Tibial nerve (tissue), 4 donors: ENCODE results near the gene SOX1. TPM values are rescaled to one million over a fixed set of nuclear protein-coding genes. Genes with fewer than 3 reads are reported as not detected.

ENCODE experiments used
- DNase-seq, 2 donors: peaks; one replicate each; pipeline ENCODE4 v3.0.0-alpha.2; 2019; ENCODE audit warnings: low spot score in 2 of 2
- H3K27ac ChIP-seq, 4 donors: fragments of 200-600 bp; sonication (generic) in 3 of 4; one replicate each; pipeline ENCODE4 v1.5.1; 2017 to 2019; ENCODE audit warnings: mild to moderate bottlenecking in 1 of 4
- H3K27me3 ChIP-seq, 2 donors: fragments of 200-600 bp; sonication (generic) in 1 of 2; one replicate each; pipeline versions ENCODE4 v1.5.1 to v1.6.0; 2017 to 2019
- H3K36me3 ChIP-seq, 3 donors: fragments of 200-600 bp; sonication (generic); one replicate each; pipeline ENCODE4 v1.5.1; 2018 to 2019
- H3K4me1 ChIP-seq, 4 donors: fragments of 200-600 bp; sonication (generic) in 3 of 4; one replicate each; pipeline ENCODE4 v1.5.1; 2017 to 2019
- H3K4me3 ChIP-seq, 4 donors: fragments of 200-600 bp; sonication (generic) in 3 of 4; one replicate each; pipeline ENCODE4 v1.5.1; 2017 to 2019; ENCODE audit warnings: mild to moderate bottlenecking in 1 of 4, moderate library complexity in 1 of 4
- H3K9me3 ChIP-seq, 4 donors: fragments of 200-600 bp; sonication (generic) in 3 of 4; one replicate each; pipeline ENCODE4 v1.5.1; 2017 to 2019
- EP300 ChIP-seq, 2 donors: sonication (generic); formaldehyde crosslinking; IDR thresholded peaks; one replicate each; pipeline ENCODE4 v1.6.1; 2017; ENCODE audit warnings: antibody characterized with exemption in 2 of 2, mild to moderate bottlenecking in 1 of 2
- POLR2A ChIP-seq, 2 donors: fragments of 450-650 bp; IDR thresholded peaks; one replicate each; pipeline ENCODE4 v1.6.1; 2017; ENCODE audit warnings: antibody characterized with exemption in 2 of 2, mild to moderate bottlenecking in 2 of 2, moderate library complexity in 2 of 2
- WGBS, 2 donors: methylation state at CpG; one replicate each; pipeline ENCODE4 v1.1.5; 2018; 5-methylcytosine and 5-hydroxymethylcytosine counted together
- total RNA-seq, 4 donors: library from RNA; depleted of rRNA; stranded (reverse); fragments of >200 nt; gene quantifications; one replicate each; pipeline ENCODE4 v1.1.0, GENCODE V29; 2016
- TF ChIP-seq, protein P1 (sequence below), 5 experiments: fragments of 200-600 bp in 3 of 5; fragments of 450-650 bp in 2 of 5; sonication (generic) in 3 of 5; IDR thresholded peaks; one replicate each; pipeline ENCODE4 v1.5.1; 2016 to 2019; ENCODE audit warnings: antibody characterized with exemption in 5 of 5, mild to moderate bottlenecking in 3 of 5, moderate library complexity in 2 of 5

SOX1 gene
- total RNA-seq, 4 donors from 2014 or later = not detected

DNA sequence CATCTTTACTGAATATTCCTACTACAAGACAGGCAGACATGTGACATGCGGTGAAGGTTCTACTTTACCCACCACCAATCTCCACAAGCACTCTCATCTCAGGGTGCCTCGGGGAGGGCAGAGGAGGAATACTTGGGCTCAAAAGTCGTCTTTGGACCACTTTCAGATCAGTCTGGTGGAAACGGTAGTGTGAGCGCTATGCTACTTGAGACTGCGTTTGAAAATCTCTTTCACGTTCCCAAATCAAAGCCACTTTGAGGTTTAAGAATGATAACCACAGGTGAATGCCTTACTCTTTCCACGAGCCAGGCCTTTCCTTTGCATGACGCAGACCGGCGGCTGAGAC lies 1.5 kb upstream of the SOX1 start:
- DNase-seq = no peak
- Histone ChIP-seq H3K27me3 (peaks cover 3 to 85% of the 10 kb centered on the region in 2 donors), H3K36me3 (no peaks in the 10 kb centered on the region), H3K4me3 (no peak overlapping the region), H3K4me1 (peaks cover 0 to 60% (median 2%) of the 10 kb centered on the region in 4 donors), H3K27ac (no peak overlapping the region), H3K9me3 (no peaks in the 10 kb centered on the region)
- TF ChIP-seq POLR2A (IDR thresholded peaks at IDR 0.05) = no peak
- TF ChIP-seq EP300 (IDR thresholded peaks at IDR 0.05) = no peak
- TF ChIP-seq, protein P1, sequence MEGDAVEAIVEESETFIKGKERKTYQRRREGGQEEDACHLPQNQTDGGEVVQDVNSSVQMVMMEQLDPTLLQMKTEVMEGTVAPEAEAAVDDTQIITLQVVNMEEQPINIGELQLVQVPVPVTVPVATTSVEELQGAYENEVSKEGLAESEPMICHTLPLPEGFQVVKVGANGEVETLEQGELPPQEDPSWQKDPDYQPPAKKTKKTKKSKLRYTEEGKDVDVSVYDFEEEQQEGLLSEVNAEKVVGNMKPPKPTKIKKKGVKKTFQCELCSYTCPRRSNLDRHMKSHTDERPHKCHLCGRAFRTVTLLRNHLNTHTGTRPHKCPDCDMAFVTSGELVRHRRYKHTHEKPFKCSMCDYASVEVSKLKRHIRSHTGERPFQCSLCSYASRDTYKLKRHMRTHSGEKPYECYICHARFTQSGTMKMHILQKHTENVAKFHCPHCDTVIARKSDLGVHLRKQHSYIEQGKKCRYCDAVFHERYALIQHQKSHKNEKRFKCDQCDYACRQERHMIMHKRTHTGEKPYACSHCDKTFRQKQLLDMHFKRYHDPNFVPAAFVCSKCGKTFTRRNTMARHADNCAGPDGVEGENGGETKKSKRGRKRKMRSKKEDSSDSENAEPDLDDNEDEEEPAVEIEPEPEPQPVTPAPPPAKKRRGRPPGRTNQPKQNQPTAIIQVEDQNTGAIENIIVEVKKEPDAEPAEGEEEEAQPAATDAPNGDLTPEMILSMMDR (IDR thresholded peaks at IDR 0.05) = no peak
- WGBS, 2 donors = 7 to 15% methylated on average over 11 of the region's 11 CpGs

DNA sequence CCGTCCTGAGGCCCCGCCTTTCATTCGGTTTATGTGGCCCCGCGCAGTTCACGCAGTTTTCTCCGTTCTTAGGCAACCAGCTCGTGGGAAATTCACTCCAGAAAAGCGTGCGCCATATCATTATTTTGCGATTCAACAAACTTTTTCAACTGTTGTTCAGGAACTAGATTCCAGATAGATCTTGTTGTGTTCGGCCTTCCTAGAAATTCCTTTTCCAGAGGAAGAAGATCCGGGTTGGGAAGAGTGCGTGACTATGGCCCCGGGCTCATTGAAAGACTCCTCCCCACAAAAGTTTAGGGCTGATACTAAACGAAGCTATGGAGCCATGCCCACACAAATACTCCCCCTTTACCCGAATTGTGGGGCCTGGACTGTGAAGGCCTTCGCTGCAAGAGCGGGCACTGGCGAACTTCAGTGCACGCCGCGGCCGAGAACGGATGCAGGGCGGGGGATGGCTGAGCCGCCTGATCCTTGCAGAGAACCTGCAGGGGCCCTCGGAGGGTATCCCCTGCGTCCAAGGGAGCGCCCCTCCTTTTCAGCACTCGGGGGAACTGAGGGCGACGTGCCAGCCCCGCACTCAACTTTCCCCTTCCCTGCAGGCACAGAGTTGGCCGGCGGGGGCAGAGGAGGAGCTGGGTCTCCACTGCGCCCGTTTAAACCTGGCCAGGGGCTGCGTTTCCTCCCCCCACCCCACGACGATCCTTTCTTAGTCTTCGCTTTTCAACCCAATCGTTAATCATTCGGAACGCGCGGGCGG lies 904 bp upstream of the SOX1 start:
- DNase-seq = no peak
- TF ChIP-seq POLR2A (IDR thresholded peaks at IDR 0.05) = no peak
- TF ChIP-seq EP300 (IDR thresholded peaks at IDR 0.05) = no peak
- TF ChIP-seq, protein P1 (IDR thresholded peaks at IDR 0.05) = no peak
- no peaks in the 10 kb centered on the region for H3K9me3 ChIP-seq
- H3K4me3 ChIP-seq = peak overlapping the region in 3 of 4 donors; percentile 2 to 48 (median 15)
- H3K27ac ChIP-seq = no peak overlapping the region
- H3K4me1 ChIP-seq = peaks cover 0 to 56% (median 2%) of the 10 kb centered on the region in 4 donors
- H3K27me3 ChIP-seq = peaks cover 3 to 85% of the 10 kb centered on the region in 2 donors
- no peaks in the 10 kb centered on the region for H3K36me3 ChIP-seq
- 5 to 13% methylated on average over 18 to 45 of the region's 48 CpGs for WGBS, 2 donors

DNA sequence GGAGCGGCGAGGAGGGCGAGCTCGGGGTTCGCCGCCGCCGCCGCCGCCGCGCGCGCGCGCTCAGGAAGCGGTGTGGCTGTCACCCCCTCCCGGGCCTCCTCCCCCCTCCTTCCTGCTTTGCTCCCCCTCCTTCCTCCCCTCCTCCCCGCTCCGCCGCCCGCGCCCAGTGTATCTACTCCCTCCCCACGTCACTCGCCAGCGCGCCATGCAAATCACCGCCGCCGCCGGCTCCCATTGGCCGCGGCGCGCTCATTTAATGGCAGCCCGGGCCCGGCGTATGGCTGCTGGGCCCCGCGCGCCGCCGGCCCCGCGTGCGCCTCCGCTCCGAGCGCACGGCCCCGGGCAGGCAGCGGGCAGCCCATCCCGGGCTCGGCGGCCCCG lies 335 bp upstream of the SOX1 start:
- no peaks in the 10 kb centered on the region for H3K9me3 ChIP-seq
- H3K27me3 ChIP-seq = peaks cover 3 to 85% of the 10 kb centered on the region in 2 donors
- TF ChIP-seq POLR2A (IDR thresholded peaks at IDR 0.05) (no peak), EP300 (IDR thresholded peaks at IDR 0.05) (no peak)
- TF ChIP-seq, protein P1 (IDR thresholded peaks at IDR 0.05) = no peak
- peak overlapping the region in 3 of 4 donors; percentile 2 to 48 (median 15) for H3K4me3 ChIP-seq
- H3K36me3 ChIP-seq = no peaks in the 10 kb centered on the region
- H3K4me1 ChIP-seq = peaks cover 0 to 50% (median 2%) of the 10 kb centered on the region in 4 donors
- WGBS, 2 donors = 3 to 4% methylated on average over 28 to 38 of the region's 56 CpGs
- H3K27ac ChIP-seq = no peak overlapping the region
- no peak for DNase-seq

DNA sequence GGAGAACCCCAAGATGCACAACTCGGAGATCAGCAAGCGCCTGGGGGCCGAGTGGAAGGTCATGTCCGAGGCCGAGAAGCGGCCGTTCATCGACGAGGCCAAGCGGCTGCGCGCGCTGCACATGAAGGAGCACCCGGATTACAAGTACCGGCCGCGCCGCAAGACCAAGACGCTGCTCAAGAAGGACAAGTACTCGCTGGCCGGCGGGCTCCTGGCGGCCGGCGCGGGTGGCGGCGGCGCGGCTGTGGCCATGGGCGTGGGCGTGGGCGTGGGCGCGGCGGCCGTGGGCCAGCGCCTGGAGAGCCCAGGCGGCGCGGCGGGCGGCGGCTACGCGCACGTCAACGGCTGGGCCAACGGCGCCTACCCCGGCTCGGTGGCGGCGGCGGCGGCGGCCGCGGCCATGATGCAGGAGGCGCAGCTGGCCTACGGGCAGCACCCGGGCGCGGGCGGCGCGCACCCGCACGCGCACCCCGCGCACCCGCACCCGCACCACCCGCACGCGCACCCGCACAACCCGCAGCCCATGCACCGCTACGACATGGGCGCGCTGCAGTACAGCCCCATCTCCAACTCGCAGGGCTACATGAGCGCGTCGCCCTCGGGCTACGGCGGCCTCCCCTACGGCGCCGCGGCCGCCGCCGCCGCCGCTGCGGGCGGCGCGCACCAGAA lies 1.1 kb downstream of the SOX1 start:
- Histone ChIP-seq H3K9me3 (no peaks in the 10 kb centered on the region), H3K27ac (no peak overlapping the region), H3K36me3 (no peaks in the 10 kb centered on the region), H3K4me1 (peaks cover 0 to 47% (median 6%) of the 10 kb centered on the region in 4 donors), H3K27me3 (peaks cover 5 to 85% of the 10 kb centered on the region in 2 donors), H3K4me3 (no peak overlapping the region)
- no peak for DNase-seq
- no peak for TF ChIP-seq POLR2A (IDR thresholded peaks at IDR 0.05)
- TF ChIP-seq, protein P1 (IDR thresholded peaks at IDR 0.05) = no peak
- no peak for TF ChIP-seq EP300 (IDR thresholded peaks at IDR 0.05)
- WGBS, 2 donors = 5 to 6% methylated on average over 28 to 69 of the region's 103 CpGs

DNA sequence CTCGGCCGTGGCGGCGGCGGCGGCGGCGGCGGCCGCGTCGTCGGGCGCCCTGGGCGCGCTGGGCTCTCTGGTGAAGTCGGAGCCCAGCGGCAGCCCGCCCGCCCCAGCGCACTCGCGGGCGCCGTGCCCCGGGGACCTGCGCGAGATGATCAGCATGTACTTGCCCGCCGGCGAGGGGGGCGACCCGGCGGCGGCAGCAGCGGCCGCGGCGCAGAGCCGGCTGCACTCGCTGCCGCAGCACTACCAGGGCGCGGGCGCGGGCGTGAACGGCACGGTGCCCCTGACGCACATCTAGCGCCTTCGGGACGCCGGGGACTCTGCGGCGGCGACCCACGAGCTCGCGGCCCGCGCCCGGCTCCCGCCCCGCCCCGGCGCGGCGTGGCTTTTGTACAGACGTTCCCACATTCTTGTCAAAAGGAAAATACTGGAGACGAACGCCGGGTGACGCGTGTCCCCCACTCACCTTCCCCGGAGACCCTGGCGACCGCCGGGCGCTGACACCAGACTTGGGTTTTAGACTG lies 1.7 kb downstream of the SOX1 start:
- WGBS, 2 donors = 3 to 4% methylated on average over 34 to 41 of the region's 80 CpGs
- no peak for DNase-seq
- TF ChIP-seq, protein P1 (IDR thresholded peaks at IDR 0.05) = no peak
- no peak for TF ChIP-seq POLR2A (IDR thresholded peaks at IDR 0.05)
- Histone ChIP-seq H3K36me3 (no peaks in the 10 kb centered on the region), H3K27me3 (peaks cover 7 to 85% of the 10 kb centered on the region in 2 donors), H3K9me3 (no peaks in the 10 kb centered on the region), H3K4me3 (no peak overlapping the region), H3K27ac (no peak overlapping the region), H3K4me1 (peaks cover 0 to 48% (median 9%) of the 10 kb centered on the region in 4 donors)
